Measurements from ENCODE around the gene MEOX1. TPM values are rescaled to one million over a fixed set of nuclear protein-coding genes. Genes with fewer than 3 reads are reported as not detected.

MEOX1 gene
- total and polyA plus RNA-seq, 2 of the 13 experiments (the other 11 are each of a cell fraction or from before 2014, with no cell fraction given): not detected

DNA sequence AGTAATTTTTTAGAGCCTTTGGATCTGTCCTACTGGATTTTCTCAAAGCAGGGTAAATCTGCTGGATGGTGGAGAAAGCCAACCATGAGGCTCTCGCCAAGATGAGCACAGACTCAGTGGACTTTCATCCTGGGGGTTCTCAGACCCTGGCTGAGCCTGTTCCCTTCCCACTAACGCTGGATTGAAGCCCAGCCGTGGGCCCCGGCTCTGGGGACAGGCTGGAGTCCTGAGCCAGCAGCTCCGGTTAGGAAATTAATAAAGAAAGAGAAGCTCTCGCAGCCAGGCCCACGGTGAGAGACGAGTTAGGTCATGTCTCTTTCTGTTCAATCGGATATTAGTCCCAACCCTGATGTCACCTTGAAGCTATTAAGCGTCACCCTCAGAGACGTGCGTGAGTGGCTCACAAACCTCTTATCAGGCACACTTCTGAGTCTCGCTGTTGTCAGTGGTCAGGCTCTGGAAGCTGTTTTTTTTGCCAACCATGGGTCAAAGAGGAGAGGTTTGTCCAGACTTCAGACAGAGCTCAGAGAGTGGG lies 27.1 kb downstream of the MEOX1 start (continued):
- TF ChIP-seq, protein P1, sequence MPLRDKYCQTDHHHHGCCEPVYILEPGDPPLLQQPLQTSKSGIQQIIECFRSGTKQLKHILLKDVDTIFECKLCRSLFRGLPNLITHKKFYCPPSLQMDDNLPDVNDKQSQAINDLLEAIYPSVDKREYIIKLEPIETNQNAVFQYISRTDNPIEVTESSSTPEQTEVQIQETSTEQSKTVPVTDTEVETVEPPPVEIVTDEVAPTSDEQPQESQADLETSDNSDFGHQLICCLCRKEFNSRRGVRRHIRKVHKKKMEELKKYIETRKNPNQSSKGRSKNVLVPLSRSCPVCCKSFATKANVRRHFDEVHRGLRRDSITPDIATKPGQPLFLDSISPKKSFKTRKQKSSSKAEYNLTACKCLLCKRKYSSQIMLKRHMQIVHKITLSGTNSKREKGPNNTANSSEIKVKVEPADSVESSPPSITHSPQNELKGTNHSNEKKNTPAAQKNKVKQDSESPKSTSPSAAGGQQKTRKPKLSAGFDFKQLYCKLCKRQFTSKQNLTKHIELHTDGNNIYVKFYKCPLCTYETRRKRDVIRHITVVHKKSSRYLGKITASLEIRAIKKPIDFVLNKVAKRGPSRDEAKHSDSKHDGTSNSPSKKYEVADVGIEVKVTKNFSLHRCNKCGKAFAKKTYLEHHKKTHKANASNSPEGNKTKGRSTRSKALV (CRISPR knock-in tag; IDR thresholded peaks at IDR 0.05): 0 out of 2 replicates have a peak, but pooled peaks have one; percentile 45
- TF ChIP-seq ZNF782 (CRISPR knock-in tag; IDR thresholded peaks at IDR 0.05; ENCODE audit: borderline replicate concordance): no peak
- no peak for TF ChIP-seq ZNF235 (CRISPR knock-in tag; IDR thresholded peaks at IDR 0.05; ENCODE audit: borderline replicate concordance)
- TF ChIP-seq ZNF350 (CRISPR knock-in tag; IDR thresholded peaks at IDR 0.05; ENCODE audit: borderline replicate concordance, low read depth): 0 out of 2 replicates have a peak, but pooled peaks have one; percentile 24
- TF ChIP-seq NCOR1 (IDR thresholded peaks at IDR 0.05; ENCODE audit: borderline replicate concordance, low read length): peak; percentile 51; the same call in 1 of the 2 replicates
- TF ChIP-seq, protein P2, sequence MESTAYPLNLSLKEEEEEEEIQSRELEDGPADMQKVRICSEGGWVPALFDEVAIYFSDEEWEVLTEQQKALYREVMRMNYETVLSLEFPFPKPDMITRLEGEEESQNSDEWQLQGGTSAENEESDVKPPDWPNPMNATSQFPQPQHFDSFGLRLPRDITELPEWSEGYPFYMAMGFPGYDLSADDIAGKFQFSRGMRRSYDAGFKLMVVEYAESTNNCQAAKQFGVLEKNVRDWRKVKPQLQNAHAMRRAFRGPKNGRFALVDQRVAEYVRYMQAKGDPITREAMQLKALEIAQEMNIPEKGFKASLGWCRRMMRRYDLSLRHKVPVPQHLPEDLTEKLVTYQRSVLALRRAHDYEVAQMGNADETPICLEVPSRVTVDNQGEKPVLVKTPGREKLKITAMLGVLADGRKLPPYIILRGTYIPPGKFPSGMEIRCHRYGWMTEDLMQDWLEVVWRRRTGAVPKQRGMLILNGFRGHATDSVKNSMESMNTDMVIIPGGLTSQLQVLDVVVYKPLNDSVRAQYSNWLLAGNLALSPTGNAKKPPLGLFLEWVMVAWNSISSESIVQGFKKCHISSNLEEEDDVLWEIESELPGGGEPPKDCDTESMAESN (CRISPR knock-in tag; conservative IDR thresholded peaks at IDR 0.05): no peak
- peak; percentile 71; the same call in 1 of the 2 replicates for TF ChIP-seq ZBTB21 (CRISPR knock-in tag; IDR thresholded peaks at IDR 0.05)
- no peak for TF ChIP-seq JARID2 (CRISPR knock-in tag; IDR thresholded peaks at IDR 0.05; ENCODE audit: insufficient replicate concordance)
- no peak for TF ChIP-seq ZFAT (CRISPR knock-in tag; conservative IDR thresholded peaks at IDR 0.05)
- TF ChIP-seq, protein P3, sequence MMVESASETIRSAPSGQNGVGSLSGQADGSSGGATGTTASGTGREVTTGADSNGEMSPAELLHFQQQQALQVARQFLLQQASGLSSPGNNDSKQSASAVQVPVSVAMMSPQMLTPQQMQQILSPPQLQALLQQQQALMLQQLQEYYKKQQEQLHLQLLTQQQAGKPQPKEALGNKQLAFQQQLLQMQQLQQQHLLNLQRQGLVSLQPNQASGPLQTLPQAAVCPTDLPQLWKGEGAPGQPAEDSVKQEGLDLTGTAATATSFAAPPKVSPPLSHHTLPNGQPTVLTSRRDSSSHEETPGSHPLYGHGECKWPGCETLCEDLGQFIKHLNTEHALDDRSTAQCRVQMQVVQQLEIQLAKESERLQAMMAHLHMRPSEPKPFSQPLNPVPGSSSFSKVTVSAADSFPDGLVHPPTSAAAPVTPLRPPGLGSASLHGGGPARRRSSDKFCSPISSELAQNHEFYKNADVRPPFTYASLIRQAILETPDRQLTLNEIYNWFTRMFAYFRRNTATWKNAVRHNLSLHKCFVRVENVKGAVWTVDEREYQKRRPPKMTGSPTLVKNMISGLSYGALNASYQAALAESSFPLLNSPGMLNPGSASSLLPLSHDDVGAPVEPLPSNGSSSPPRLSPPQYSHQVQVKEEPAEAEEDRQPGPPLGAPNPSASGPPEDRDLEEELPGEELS (CRISPR knock-in tag; IDR thresholded peaks at IDR 0.05): 0 out of 2 replicates have a peak, but pooled peaks have one; percentile 19
- peak; percentile 47; the same call in 1 of the 2 replicates for TF ChIP-seq ZFY (CRISPR knock-in tag; IDR thresholded peaks at IDR 0.05)
- no peak for TF ChIP-seq ZBTB3 (CRISPR knock-in tag; IDR thresholded peaks at IDR 0.05; ENCODE audit: borderline replicate concordance, low read depth)
- no peak for TF ChIP-seq ZFP36L2 (CRISPR knock-in tag; IDR thresholded peaks at IDR 0.05)
- no peak for TF ChIP-seq MBD4 (IDR thresholded peaks at IDR 0.05; ENCODE audit: borderline replicate concordance, low read length)
- TF ChIP-seq ZNF775 (CRISPR knock-in tag; IDR thresholded peaks at IDR 0.05; ENCODE audit: borderline replicate concordance): no peak
- no peak for TF ChIP-seq NFIB (CRISPR knock-in tag; IDR thresholded peaks at IDR 0.05; ENCODE audit: borderline replicate concordance)
- TF ChIP-seq, protein P4, sequence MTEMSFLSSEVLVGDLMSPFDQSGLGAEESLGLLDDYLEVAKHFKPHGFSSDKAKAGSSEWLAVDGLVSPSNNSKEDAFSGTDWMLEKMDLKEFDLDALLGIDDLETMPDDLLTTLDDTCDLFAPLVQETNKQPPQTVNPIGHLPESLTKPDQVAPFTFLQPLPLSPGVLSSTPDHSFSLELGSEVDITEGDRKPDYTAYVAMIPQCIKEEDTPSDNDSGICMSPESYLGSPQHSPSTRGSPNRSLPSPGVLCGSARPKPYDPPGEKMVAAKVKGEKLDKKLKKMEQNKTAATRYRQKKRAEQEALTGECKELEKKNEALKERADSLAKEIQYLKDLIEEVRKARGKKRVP (CRISPR knock-in tag; IDR thresholded peaks at IDR 0.05): no peak
- TF ChIP-seq DNMT3B (CRISPR knock-in tag; conservative IDR thresholded peaks at IDR 0.05): no peak
- TF ChIP-seq, protein P5, sequence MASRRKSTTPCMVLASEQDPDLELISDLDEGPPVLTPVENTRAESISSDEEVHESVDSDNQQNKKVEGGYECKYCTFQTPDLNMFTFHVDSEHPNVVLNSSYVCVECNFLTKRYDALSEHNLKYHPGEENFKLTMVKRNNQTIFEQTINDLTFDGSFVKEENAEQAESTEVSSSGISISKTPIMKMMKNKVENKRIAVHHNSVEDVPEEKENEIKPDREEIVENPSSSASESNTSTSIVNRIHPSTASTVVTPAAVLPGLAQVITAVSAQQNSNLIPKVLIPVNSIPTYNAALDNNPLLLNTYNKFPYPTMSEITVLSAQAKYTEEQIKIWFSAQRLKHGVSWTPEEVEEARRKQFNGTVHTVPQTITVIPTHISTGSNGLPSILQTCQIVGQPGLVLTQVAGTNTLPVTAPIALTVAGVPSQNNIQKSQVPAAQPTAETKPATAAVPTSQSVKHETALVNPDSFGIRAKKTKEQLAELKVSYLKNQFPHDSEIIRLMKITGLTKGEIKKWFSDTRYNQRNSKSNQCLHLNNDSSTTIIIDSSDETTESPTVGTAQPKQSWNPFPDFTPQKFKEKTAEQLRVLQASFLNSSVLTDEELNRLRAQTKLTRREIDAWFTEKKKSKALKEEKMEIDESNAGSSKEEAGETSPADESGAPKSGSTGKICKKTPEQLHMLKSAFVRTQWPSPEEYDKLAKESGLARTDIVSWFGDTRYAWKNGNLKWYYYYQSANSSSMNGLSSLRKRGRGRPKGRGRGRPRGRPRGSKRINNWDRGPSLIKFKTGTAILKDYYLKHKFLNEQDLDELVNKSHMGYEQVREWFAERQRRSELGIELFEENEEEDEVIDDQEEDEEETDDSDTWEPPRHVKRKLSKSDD (CRISPR knock-in tag; IDR thresholded peaks at IDR 0.05; ENCODE audit: low read depth): no peak
- TF ChIP-seq ATF7-NPFF (CRISPR knock-in tag; IDR thresholded peaks at IDR 0.05; ENCODE audit: low read depth): no peak
